Measurements from ENCODE around the gene VPS52.

GRCh38 chr6:33315793-33316602 is 44.3 kb upstream of the VPS52 start:
- TF ChIP-seq ZNF274 (IDR thresholded peaks at IDR 0.05; ENCODE audit: low read depth, low read length): no peak
- TF ChIP-seq YY1 (IDR thresholded peaks at IDR 0.05; ENCODE audit: insufficient read depth, insufficient read length): no peak
- TF ChIP-seq SUZ12 (IDR thresholded peaks at IDR 0.05; ENCODE audit: extremely low read depth, insufficient read depth, insufficient read length): no peak

Measured in NT2/D1 (cell line).